Fibroblast of villous mesenchyme (primary cell): ENCODE data around the gene WDR41. TPM values are rescaled to one million over a fixed set of nuclear protein-coding genes. Genes with fewer than 3 reads are reported as not detected.
A peak's percentile ranks its signal among the peaks of the same experiment; 100 is the strongest.

Experiments
- DNase-seq: peaks from one replicate; pipeline ENCODE4 v3.0.0-alpha.2; 2010; ENCODE audit warnings: low read depth
- H3K4me3 ChIP-seq: 2 replicates; pipeline ENCODE4 v1.5.1; 2011; ENCODE audit warnings: low read depth, mild to moderate bottlenecking, low read length
- total RNA-seq: library from RNA; depleted of rRNA; stranded (reverse); fragments of >200 nt; gene quantifications from 2 replicates; pipeline ENCODE4 v1.2.3, GENCODE V29; 2012
- TF ChIP-seq, protein P1 (sequence below): IDR thresholded peaks from 2 replicates; pipeline ENCODE4 v1.5.1; 2012; ENCODE audit warnings: low read depth, mild to moderate bottlenecking, low read length; ENCODE audit not compliant: insufficient read depth

The WDR41 gene
- total RNA-seq, 1 donor: 186 TPM

DNA sequence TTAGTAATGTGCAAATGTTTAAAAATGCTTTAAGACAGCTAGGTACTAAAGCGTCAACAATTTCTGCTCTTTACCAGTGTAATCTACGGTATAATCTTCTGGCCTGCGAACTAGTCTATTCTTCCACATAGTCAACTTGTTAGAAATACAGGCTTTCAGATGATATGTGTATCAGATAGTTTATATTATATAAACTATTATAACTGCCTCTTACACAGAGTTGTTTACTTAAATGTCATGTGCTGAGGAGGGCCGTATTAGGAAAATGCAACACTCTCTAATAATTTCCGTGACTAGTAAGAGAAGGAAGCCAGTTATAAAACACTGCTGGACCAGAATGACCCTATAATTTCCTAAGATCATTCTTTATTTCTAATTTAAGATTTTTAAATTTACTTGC, 63.6 kb downstream of the WDR41 start:
- TF ChIP-seq, protein P1, sequence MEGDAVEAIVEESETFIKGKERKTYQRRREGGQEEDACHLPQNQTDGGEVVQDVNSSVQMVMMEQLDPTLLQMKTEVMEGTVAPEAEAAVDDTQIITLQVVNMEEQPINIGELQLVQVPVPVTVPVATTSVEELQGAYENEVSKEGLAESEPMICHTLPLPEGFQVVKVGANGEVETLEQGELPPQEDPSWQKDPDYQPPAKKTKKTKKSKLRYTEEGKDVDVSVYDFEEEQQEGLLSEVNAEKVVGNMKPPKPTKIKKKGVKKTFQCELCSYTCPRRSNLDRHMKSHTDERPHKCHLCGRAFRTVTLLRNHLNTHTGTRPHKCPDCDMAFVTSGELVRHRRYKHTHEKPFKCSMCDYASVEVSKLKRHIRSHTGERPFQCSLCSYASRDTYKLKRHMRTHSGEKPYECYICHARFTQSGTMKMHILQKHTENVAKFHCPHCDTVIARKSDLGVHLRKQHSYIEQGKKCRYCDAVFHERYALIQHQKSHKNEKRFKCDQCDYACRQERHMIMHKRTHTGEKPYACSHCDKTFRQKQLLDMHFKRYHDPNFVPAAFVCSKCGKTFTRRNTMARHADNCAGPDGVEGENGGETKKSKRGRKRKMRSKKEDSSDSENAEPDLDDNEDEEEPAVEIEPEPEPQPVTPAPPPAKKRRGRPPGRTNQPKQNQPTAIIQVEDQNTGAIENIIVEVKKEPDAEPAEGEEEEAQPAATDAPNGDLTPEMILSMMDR: no peak
- DNase-seq: peak; percentile 60
- H3K4me3 ChIP-seq: no peak overlapping the region

DNA sequence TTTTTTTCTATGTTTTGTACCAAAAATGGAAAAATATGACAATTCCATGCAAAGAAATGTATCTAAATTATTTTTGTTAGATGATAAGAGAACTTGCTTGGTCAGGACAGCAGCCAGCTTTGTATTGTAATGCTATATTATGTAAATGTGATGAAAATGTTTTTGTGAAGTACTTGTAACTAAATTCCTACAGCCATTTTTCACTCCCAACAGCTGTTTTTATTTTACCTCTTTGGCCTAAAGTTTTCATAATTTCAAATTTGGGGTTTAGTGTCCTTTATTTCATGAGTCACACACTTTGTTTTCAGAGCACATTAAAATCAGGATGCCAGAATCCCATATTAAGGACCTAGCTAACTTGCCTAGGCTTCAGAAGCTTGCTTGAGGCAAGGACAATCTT, 64.1 kb downstream of the WDR41 start:
- no peak for DNase-seq
- no peak overlapping the region for H3K4me3 ChIP-seq
- TF ChIP-seq, protein P1: no peak

DNA sequence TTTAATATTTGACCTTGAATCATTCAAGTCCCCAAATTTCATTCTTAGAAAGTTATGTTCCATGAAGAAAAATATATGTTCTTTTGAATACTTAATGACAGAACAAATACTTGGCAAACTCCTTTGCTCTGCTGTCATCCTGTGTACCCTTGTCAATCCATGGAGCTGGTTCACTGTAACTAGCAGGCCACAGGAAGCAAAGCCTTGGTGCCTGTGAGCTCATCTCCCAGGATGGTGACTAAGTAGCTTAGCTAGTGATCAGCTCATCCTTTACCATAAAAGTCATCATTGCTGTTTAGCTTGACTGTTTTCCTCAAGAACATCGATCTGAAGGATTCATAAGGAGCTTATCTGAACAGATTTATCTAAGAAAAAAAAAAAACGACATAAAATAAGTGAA, 65.4 kb downstream of the WDR41 start:
- H3K4me3 ChIP-seq: no peak overlapping the region
- TF ChIP-seq, protein P1: no peak
- peak; percentile 55 for DNase-seq

DNA sequence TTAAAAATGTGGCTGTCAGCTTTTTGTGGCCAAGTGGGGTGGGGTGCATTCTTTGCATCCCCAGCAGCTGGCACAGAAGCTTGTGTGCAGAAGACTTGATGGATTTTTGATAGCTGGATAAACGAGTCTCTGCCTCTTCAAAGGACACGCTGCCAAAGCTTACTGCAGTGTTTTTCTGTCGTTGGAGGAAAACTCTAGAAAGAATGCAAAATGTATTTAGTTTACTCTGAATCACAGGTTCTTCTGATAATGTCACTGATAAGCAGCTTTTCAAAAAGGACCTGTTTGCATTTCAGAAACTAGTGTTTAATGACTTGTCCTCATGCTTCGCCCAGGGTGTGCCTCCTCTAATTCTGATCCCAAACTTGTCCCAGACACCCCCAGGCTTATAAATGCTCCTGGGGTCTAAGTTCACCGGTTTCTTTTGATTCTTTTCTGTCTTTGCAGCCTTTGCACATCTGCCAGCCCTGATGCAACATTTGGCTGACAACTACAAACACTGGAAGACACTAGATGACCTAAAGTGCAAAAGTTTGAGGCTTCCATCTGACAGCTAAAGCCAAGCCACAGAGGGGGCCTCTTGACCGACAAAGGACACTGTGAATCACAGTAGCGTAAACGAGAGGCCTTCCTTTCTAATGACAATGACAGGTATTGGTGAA, 66.0 kb downstream of the WDR41 start:
- DNase-seq: peak; percentile 54

DNA sequence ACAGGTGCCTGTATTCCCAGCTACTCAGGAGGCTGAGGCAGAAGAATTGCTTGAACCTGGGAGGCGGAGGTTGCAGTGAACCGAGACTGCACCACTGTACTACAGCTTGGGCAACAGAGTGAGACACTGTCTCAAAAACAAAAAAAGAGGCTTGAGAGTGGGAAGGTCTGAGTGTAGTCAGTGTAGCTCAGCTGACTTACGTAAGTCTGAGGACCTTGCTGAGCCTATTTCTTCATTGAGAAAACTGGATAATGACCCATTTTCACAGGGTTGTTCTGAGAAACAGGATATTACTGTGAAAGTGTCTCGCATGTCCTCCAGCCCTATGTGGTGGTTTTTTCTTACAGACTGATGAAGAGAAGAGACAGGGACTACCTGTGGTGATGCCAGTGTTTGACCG, 66.7 kb downstream of the WDR41 start:
- peak; percentile 54 for DNase-seq
- no peak overlapping the region for H3K4me3 ChIP-seq
- TF ChIP-seq, protein P1: no peak

More for the DNA sequence above, 66.0 kb downstream of the WDR41 start:
- no peak overlapping the region for H3K4me3 ChIP-seq
- TF ChIP-seq, protein P1: no peak

DNA sequence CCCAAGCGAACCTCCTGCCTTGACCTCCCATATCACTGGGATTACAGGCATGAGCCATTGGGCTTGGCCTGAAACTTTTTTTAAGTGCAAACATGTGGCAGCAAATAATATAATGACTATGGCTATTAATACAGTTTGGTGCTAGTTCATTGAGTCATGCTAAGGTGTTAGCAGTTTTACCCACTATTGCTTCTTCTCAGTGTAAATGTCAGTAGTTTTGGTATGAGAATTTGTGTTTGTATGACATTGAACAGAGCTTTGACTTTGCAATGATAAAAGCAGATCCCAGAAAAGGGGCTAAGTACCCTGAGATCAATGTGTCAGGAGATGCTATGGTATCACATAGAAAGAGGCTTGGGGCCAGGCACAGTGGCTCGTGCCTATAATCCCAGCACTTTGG, 67.2 kb downstream of the WDR41 start:
- TF ChIP-seq, protein P1: no peak

GRCh38 chr5:77423022-77423750, 68.9 kb downstream of the WDR41 start:
- TF ChIP-seq, protein P1: no peak
- peak; percentile 74 for DNase-seq
- H3K4me3 ChIP-seq: no peak overlapping the region

More for the DNA sequence above, 67.2 kb downstream of the WDR41 start:
- DNase-seq: no peak
- H3K4me3 ChIP-seq: no peak overlapping the region
